Measurements from ENCODE around the gene USP24.

DNA sequence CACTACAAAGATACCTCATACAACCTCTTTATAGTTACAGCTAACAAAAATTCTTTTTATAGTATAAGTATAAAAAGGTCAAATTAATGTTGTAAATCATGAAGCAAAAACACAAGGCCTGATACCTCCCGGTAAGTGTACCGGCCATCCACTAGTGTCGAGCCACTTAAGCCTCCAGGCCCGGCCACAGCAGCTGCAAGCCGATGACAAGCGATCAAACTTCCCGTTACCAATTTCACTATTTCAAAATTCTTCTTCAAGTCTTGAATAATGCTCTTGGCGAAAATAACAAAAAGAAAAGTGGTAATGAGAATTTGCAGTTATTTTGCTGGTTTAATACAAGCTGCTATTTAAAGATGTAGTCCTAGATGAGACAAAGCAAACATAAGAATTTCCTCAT is 67.6 kb downstream of the USP24 start:
- TF ChIP-seq, protein P1, sequence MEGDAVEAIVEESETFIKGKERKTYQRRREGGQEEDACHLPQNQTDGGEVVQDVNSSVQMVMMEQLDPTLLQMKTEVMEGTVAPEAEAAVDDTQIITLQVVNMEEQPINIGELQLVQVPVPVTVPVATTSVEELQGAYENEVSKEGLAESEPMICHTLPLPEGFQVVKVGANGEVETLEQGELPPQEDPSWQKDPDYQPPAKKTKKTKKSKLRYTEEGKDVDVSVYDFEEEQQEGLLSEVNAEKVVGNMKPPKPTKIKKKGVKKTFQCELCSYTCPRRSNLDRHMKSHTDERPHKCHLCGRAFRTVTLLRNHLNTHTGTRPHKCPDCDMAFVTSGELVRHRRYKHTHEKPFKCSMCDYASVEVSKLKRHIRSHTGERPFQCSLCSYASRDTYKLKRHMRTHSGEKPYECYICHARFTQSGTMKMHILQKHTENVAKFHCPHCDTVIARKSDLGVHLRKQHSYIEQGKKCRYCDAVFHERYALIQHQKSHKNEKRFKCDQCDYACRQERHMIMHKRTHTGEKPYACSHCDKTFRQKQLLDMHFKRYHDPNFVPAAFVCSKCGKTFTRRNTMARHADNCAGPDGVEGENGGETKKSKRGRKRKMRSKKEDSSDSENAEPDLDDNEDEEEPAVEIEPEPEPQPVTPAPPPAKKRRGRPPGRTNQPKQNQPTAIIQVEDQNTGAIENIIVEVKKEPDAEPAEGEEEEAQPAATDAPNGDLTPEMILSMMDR (conservative IDR thresholded peaks at IDR 0.05) = no peak
- no peak for TF ChIP-seq ZFX (IDR thresholded peaks at IDR 0.05)

All from C4-2B (cell line).